Loucy (cell line): ENCODE results near the gene LARP4.

Experiments
- EZH2phosphoT487 ChIP-seq: fragments of 200-600 bp; IDR thresholded peaks from 2 replicates; pipeline ENCODE4 v1.6.1; 2018; ENCODE audit warnings: antibody characterized with exemption, mild to moderate bottlenecking, moderate library complexity, borderline replicate concordance
- TF ChIP-seq, protein P1 (sequence below): fragments of 200-600 bp; sonication (generic); conservative IDR thresholded peaks from 2 replicates; pipeline ENCODE4 v1.5.1; 2014; ENCODE audit warnings: mild to moderate bottlenecking, antibody characterized with exemption, low read length

DNA sequence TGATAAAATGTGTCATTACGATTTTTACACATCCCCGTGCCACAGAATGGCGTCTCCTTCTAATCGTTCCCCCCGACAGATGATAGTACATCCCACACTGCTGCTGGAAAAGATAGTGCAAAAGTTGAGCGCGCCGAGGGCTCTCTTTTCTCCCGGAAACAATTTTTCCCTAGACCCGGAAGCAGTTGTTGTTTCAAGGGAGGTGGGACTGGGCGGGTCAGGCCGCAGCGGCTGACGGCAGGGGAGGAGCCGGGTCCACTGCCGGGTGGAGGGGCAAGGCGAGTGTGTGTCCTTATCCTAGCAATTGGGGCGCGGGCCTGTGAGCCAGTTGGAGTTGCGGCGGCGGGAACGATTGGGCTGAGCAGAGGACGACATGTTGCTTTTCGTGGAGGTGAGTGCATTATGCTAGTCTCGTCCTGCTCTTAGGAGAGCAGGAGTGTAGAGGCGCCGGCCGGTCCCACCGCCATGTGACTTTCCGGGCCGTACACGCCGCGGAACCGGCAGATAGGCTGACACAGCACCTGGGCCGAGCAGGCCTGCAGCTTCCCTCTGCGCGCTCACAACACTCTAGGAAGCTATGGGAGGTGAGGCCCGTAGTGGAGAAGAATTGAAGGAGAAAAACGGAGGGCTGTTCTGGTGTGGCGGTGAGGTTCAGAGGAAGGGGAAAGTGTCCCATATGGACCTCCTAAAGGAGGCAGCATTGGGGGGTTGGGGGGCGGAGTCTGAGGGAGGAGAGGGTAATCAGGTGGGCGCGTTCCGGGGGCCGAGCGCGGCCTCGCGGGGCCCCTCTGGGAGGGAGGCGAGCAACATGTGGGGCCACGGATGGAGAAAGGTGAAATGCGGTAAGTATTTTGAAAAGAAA, at the start of gene LARP4:
- TF ChIP-seq, protein P1, sequence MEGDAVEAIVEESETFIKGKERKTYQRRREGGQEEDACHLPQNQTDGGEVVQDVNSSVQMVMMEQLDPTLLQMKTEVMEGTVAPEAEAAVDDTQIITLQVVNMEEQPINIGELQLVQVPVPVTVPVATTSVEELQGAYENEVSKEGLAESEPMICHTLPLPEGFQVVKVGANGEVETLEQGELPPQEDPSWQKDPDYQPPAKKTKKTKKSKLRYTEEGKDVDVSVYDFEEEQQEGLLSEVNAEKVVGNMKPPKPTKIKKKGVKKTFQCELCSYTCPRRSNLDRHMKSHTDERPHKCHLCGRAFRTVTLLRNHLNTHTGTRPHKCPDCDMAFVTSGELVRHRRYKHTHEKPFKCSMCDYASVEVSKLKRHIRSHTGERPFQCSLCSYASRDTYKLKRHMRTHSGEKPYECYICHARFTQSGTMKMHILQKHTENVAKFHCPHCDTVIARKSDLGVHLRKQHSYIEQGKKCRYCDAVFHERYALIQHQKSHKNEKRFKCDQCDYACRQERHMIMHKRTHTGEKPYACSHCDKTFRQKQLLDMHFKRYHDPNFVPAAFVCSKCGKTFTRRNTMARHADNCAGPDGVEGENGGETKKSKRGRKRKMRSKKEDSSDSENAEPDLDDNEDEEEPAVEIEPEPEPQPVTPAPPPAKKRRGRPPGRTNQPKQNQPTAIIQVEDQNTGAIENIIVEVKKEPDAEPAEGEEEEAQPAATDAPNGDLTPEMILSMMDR, result no peak
- no peak for TF ChIP-seq EZH2phosphoT487
